Measurements from ENCODE around the gene PLCL2.
"Not testable (repeated sequence)": the region's sequence is repeated elsewhere in the genome, so short reads cannot be mapped to it uniquely, and the experiment has no call there.

Gene PLCL2

GRCh38 chr3:16950282-16950681, 65.5 kb downstream of the PLCL2 start:
- H2AFZ ChIP-seq (ENCODE audit: low read depth, low read length, severe bottlenecking): no peak overlapping the region
- no peaks in the 10 kb centered on the region; the same call in 1 of the 2 replicates for H3F3A ChIP-seq (ENCODE audit: insufficient read depth)
- no peak overlapping the region for H3K9ac ChIP-seq (ENCODE audit: low read length)
- no peak overlapping the region for H3K4me2 ChIP-seq (ENCODE audit: low read depth, low read length, poor library complexity, severe bottlenecking)
- no peaks in the 10 kb centered on the region for H3K79me2 ChIP-seq (ENCODE audit: insufficient read depth, low read length)
- no peaks in the 10 kb centered on the region for H3K27me3 ChIP-seq (ENCODE audit: low read length)
- no peaks in the 10 kb centered on the region for H3K36me3 ChIP-seq (ENCODE audit: low read length)
- H3K4me3 ChIP-seq (ENCODE audit: insufficient read depth, low read length, poor library complexity, severe bottlenecking): no peak overlapping the region
- H3K9me2 ChIP-seq (replicated peaks; ENCODE audit: insufficient read depth, low read length): no peaks in the 10 kb centered on the region
- no peaks in the 10 kb centered on the region for H3K9me3 ChIP-seq (ENCODE audit: insufficient read depth, low read length)
- TF ChIP-seq CTCF (IDR thresholded peaks at IDR 0.05; ENCODE audit: insufficient read depth, low read length, poor library complexity, severe bottlenecking): no peak
- no peak for TF ChIP-seq EZH2phosphoT487 (conservative IDR thresholded peaks at IDR 0.05; ENCODE audit: low read length)
- peaks cover 11% of the 10 kb centered on the region for H4K20me1 ChIP-seq (ENCODE audit: low read depth, low read length)
- H3K27ac ChIP-seq (ENCODE audit: low read depth, low read length): no peak overlapping the region

GRCh38 chr3:16950845-16951244, 66.1 kb downstream of the PLCL2 start:
- no peaks in the 10 kb centered on the region; the same call in 1 of the 2 replicates for H3F3A ChIP-seq (ENCODE audit: insufficient read depth)
- no peak overlapping the region for H3K27ac ChIP-seq (ENCODE audit: low read depth, low read length)
- H3K9me3 ChIP-seq (ENCODE audit: insufficient read depth, low read length): no peaks in the 10 kb centered on the region
- H3K9ac ChIP-seq (ENCODE audit: low read length): no peak overlapping the region
- H3K9me2 ChIP-seq (replicated peaks; ENCODE audit: insufficient read depth, low read length): no peaks in the 10 kb centered on the region
- no peak overlapping the region for H3K4me3 ChIP-seq (ENCODE audit: insufficient read depth, low read length, poor library complexity, severe bottlenecking)
- no peak overlapping the region for H2AFZ ChIP-seq (ENCODE audit: low read depth, low read length, severe bottlenecking)
- no peak for TF ChIP-seq CTCF (IDR thresholded peaks at IDR 0.05; ENCODE audit: insufficient read depth, low read length, poor library complexity, severe bottlenecking)
- TF ChIP-seq EZH2phosphoT487 (conservative IDR thresholded peaks at IDR 0.05; ENCODE audit: low read length): no peak
- H3K27me3 ChIP-seq (ENCODE audit: low read length): no peaks in the 10 kb centered on the region
- H3K4me2 ChIP-seq (ENCODE audit: low read depth, low read length, poor library complexity, severe bottlenecking): no peak overlapping the region
- H4K20me1 ChIP-seq (ENCODE audit: low read depth, low read length): peaks cover 11% of the 10 kb centered on the region
- no peaks in the 10 kb centered on the region for H3K79me2 ChIP-seq (ENCODE audit: insufficient read depth, low read length)
- H3K36me3 ChIP-seq (ENCODE audit: low read length): no peaks in the 10 kb centered on the region

- H3K27ac ChIP-seq (ENCODE audit: low read depth, low read length); H3K9me3 ChIP-seq (ENCODE audit: insufficient read depth, low read length); H3K36me3 ChIP-seq (ENCODE audit: low read length); H3K27me3 ChIP-seq (ENCODE audit: low read length); H3K9me2 ChIP-seq (replicated peaks; ENCODE audit: insufficient read depth, low read length); H3K4me3 ChIP-seq (ENCODE audit: insufficient read depth, low read length, poor library complexity, severe bottlenecking); H3F3A ChIP-seq (ENCODE audit: insufficient read depth); H3K9ac ChIP-seq (ENCODE audit: low read length); H3K4me2 ChIP-seq (ENCODE audit: low read depth, low read length, poor library complexity, severe bottlenecking); H4K20me1 ChIP-seq (ENCODE audit: low read depth, low read length); H2AFZ ChIP-seq (ENCODE audit: low read depth, low read length, severe bottlenecking); H3K79me2 ChIP-seq (ENCODE audit: insufficient read depth, low read length): not testable (repeated sequence)
Measured at GRCh38 chr3:16957852-16958251, 73.1 kb downstream of the PLCL2 start.

DNA sequence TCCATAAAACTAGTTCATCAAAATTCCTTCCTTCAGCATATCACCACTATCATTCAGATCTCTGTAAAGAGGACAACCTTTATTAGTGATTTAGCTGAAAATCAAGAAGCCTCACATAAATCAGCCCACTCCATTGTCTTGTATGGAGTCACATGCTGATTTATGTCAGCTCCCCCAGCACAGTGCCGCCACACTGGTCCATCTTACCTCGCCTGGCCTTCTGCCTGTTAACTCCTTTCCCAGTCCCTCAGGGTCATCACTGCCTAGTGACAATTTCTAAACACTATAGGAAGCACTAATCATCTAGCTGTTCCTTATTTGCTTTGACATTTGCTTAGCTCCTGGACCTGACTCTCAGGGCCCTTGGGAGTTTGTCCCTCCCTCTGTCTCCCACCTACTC, 75.4 kb downstream of the PLCL2 start:
- Histone ChIP-seq H3K4me3 (ENCODE audit: insufficient read depth, low read length, poor library complexity, severe bottlenecking) (no peak overlapping the region), H3K27ac (ENCODE audit: low read depth, low read length) (no peak overlapping the region), H3K36me3 (ENCODE audit: low read length) (no peaks in the 10 kb centered on the region), H3K9me2 (replicated peaks; ENCODE audit: insufficient read depth, low read length) (no peaks in the 10 kb centered on the region), H3K79me2 (ENCODE audit: insufficient read depth, low read length) (no peaks in the 10 kb centered on the region), H2AFZ (ENCODE audit: low read depth, low read length, severe bottlenecking) (no peak overlapping the region), H3K9me3 (ENCODE audit: insufficient read depth, low read length) (no peaks in the 10 kb centered on the region), H4K20me1 (ENCODE audit: low read depth, low read length) (no peaks in the 10 kb centered on the region), H3K27me3 (ENCODE audit: low read length) (no peaks in the 10 kb centered on the region), H3F3A (ENCODE audit: insufficient read depth) (no peaks in the 10 kb centered on the region), H3K9ac (ENCODE audit: low read length) (no peak overlapping the region), H3K4me2 (ENCODE audit: low read depth, low read length, poor library complexity, severe bottlenecking) (no peak overlapping the region)
- TF ChIP-seq EZH2phosphoT487 (conservative IDR thresholded peaks at IDR 0.05; ENCODE audit: low read length): no peak
- no peak for TF ChIP-seq CTCF (IDR thresholded peaks at IDR 0.05; ENCODE audit: insufficient read depth, low read length, poor library complexity, severe bottlenecking)

Measured in SU-DHL-6 (cell line).